Mucosa of descending colon (tissue), 3 donors: ENCODE results near the gene XPNPEP2. TPM values are rescaled to one million over a fixed set of nuclear protein-coding genes. Genes with fewer than 3 reads are reported as not detected.

Source experiments
- ATAC-seq: fragments of 200-7000 bp; cut with Tn5 transposase; one replicate; pipeline ENCODE4 v1.9.1; 2020; ENCODE audit warnings: mild to moderate bottlenecking, moderate library complexity
- DNase-seq, 3 donors: peaks; one replicate each; pipeline ENCODE4 v3.0.0-alpha.2; 2020
- H3K36me3 ChIP-seq: fragments of 200-600 bp; one replicate; pipeline ENCODE4 v1.8.0; 2021; ENCODE audit warnings: low read depth, mild to moderate bottlenecking
- H3K4me1 ChIP-seq: fragments of 200-600 bp; one replicate; pipeline ENCODE4 v1.8.0; 2021; ENCODE audit warnings: low read depth, mild to moderate bottlenecking
- H3K4me3 ChIP-seq: fragments of 200-600 bp; one replicate; pipeline ENCODE4 v1.8.0; 2021; ENCODE audit warnings: mild to moderate bottlenecking
- H3K9me3 ChIP-seq: fragments of 200-600 bp; one replicate; pipeline ENCODE4 v1.8.0; 2021; ENCODE audit warnings: mild to moderate bottlenecking
- CTCF ChIP-seq: fragments of 200-600 bp; IDR thresholded peaks from one replicate; pipeline ENCODE4 v1.8.0; 2022; ENCODE audit warnings: antibody characterized with exemption, mild to moderate bottlenecking
- intact Hi-C, 2 donors: fragments of 100-400 bp; cut with DNase I in 1 of 2; cut with micrococcal nuclease in 1 of 2; formaldehyde crosslinking; loops; one replicate each; pipeline versions ENCODE4 v1.11.0 to v1.11.1; 2022; cut with DNase I, micrococcal nuclease
- total RNA-seq, 3 donors: library from RNA; stranded (reverse); fragmentation: NEBNext Ultra II Directional in 2 of 3; extraction: Animal tissue kit (Norgen Biotek cat#: 25700) in 2 of 3; gene quantifications; one replicate each; pipeline versions ENCODE4 v1.2.1 to v1.2.4, GENCODE V29; 2021 to 2023
- donor health status: DM: no; HTN: no; CAD: no; lungs with moderate emphysema.
- donor health status: DM: no; HTN: no; CAD: no.
- donor health status: DM: no; HTN: yes; CAD: no.

Gene XPNPEP2
- total RNA-seq, 3 donors from 2014 or later = 4.9 to 14.5 (median 11.3) TPM

GRCh38 chrX:129781134-129781672, 42.4 kb downstream of the XPNPEP2 start:
- intact Hi-C loops = no loop called here
- Histone ChIP-seq H3K4me3 (no peak overlapping the region), H3K9me3 (no peaks in the 10 kb centered on the region), H3K4me1 (no peaks in the 10 kb centered on the region), H3K36me3 (no peaks in the 10 kb centered on the region)
- TF ChIP-seq CTCF = no peak
- DNase-seq (peak; percentile 40 to 88 (median 56)), ATAC-seq (peak; percentile 63)

GRCh38 chrX:129781680-129782495, 43.1 kb downstream of the XPNPEP2 start:
- ATAC-seq = no peak
- no peak overlapping the region for H3K4me3 ChIP-seq

GRCh38 chrX:129782706-129783105, 43.9 kb downstream of the XPNPEP2 start:
- no peaks in the 10 kb centered on the region for H3K36me3 ChIP-seq
- ATAC-seq (no peak), DNase-seq (no peak)
- H3K4me3 ChIP-seq = no peak overlapping the region
- no peaks in the 10 kb centered on the region for H3K4me1 ChIP-seq
- intact Hi-C loops = no loop called here
- TF ChIP-seq CTCF = no peak
- H3K9me3 ChIP-seq = no peaks in the 10 kb centered on the region

More at GRCh38 chrX:129781680-129782495, 43.1 kb downstream of the XPNPEP2 start:
- intact Hi-C loops = no loop called here
- DNase-seq = no peak
- no peaks in the 10 kb centered on the region for H3K36me3 ChIP-seq
- H3K9me3 ChIP-seq = no peaks in the 10 kb centered on the region
- H3K4me1 ChIP-seq = no peaks in the 10 kb centered on the region
- TF ChIP-seq CTCF = no peak

GRCh38 chrX:129783291-129783713, 44.5 kb downstream of the XPNPEP2 start:
- no peak for ATAC-seq
- no peaks in the 10 kb centered on the region for H3K4me1 ChIP-seq
- DNase-seq = no peak
- no peaks in the 10 kb centered on the region for H3K36me3 ChIP-seq
- no peak overlapping the region for H3K4me3 ChIP-seq
- intact Hi-C loops = no loop called here
- no peak for TF ChIP-seq CTCF
- H3K9me3 ChIP-seq = no peaks in the 10 kb centered on the region

GRCh38 chrX:129784371-129784770, 45.6 kb downstream of the XPNPEP2 start:
- DNase-seq = no peak
- Histone ChIP-seq H3K4me1 (no peaks in the 10 kb centered on the region), H3K9me3 (no peaks in the 10 kb centered on the region), H3K4me3 (no peak overlapping the region), H3K36me3 (no peaks in the 10 kb centered on the region)
- intact Hi-C loops = no loop called here
- TF ChIP-seq CTCF = no peak
- no peak for ATAC-seq
